Measurements from ENCODE around the gene LELP1.

DNA sequence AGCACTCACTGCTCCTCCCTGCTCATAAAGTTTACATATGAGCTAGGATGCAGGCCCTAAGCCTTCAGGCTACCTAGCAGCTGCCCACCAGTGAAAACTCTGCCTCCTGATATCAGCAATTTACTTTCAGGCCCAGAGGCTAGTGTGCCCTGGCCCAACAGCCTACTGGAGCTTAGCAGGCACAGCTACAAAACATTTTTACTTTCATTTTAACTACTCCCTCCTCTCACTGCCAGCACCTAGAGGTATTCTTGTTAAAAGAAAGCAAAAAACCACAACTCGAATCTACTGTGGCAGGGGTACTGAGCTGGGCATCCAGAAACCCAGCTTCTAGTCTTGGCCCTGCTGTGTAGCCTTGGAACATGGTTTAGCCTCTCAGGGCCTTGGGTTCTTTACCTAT lies 50.5 kb downstream of the LELP1 start:
- no peak for TF ChIP-seq CREB1 (IDR thresholded peaks at IDR 0.05; ENCODE audit: low read depth)
- TF ChIP-seq YY1 (IDR thresholded peaks at IDR 0.05; ENCODE audit: low read depth) = no peak
- no peak for TF ChIP-seq EP300 (IDR thresholded peaks at IDR 0.05; ENCODE audit: borderline replicate concordance)
- TF ChIP-seq EGR1 (IDR thresholded peaks at IDR 0.05) = no peak
- TF ChIP-seq, protein P1, sequence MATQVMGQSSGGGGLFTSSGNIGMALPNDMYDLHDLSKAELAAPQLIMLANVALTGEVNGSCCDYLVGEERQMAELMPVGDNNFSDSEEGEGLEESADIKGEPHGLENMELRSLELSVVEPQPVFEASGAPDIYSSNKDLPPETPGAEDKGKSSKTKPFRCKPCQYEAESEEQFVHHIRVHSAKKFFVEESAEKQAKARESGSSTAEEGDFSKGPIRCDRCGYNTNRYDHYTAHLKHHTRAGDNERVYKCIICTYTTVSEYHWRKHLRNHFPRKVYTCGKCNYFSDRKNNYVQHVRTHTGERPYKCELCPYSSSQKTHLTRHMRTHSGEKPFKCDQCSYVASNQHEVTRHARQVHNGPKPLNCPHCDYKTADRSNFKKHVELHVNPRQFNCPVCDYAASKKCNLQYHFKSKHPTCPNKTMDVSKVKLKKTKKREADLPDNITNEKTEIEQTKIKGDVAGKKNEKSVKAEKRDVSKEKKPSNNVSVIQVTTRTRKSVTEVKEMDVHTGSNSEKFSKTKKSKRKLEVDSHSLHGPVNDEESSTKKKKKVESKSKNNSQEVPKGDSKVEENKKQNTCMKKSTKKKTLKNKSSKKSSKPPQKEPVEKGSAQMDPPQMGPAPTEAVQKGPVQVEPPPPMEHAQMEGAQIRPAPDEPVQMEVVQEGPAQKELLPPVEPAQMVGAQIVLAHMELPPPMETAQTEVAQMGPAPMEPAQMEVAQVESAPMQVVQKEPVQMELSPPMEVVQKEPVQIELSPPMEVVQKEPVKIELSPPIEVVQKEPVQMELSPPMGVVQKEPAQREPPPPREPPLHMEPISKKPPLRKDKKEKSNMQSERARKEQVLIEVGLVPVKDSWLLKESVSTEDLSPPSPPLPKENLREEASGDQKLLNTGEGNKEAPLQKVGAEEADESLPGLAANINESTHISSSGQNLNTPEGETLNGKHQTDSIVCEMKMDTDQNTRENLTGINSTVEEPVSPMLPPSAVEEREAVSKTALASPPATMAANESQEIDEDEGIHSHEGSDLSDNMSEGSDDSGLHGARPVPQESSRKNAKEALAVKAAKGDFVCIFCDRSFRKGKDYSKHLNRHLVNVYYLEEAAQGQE (IDR thresholded peaks at IDR 0.05; ENCODE audit: low read depth) = no peak
- TF ChIP-seq TAF1 (IDR thresholded peaks at IDR 0.05; ENCODE audit: low read depth) = no peak
- TF ChIP-seq, protein P2, sequence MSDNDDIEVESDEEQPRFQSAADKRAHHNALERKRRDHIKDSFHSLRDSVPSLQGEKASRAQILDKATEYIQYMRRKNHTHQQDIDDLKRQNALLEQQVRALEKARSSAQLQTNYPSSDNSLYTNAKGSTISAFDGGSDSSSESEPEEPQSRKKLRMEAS (IDR thresholded peaks at IDR 0.05) = no peak
- TF ChIP-seq TEAD4 (IDR thresholded peaks at IDR 0.05) = no peak
- no peak for TF ChIP-seq CEBPB (IDR thresholded peaks at IDR 0.05)
- TF ChIP-seq TCF12 (IDR thresholded peaks at IDR 0.05; ENCODE audit: low read depth) = no peak
- TF ChIP-seq NFIC (IDR thresholded peaks at IDR 0.05) = no peak
- no peak for TF ChIP-seq FOXM1 (IDR thresholded peaks at IDR 0.05; ENCODE audit: borderline replicate concordance, low read depth)
- no peak for TF ChIP-seq RAD21 (IDR thresholded peaks at IDR 0.05; ENCODE audit: low read depth)
- TF ChIP-seq, protein P3, sequence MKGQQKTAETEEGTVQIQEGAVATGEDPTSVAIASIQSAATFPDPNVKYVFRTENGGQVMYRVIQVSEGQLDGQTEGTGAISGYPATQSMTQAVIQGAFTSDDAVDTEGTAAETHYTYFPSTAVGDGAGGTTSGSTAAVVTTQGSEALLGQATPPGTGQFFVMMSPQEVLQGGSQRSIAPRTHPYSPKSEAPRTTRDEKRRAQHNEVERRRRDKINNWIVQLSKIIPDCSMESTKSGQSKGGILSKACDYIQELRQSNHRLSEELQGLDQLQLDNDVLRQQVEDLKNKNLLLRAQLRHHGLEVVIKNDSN (IDR thresholded peaks at IDR 0.05) = no peak
